HG03571 (cell line): ENCODE results near the gene SCGB1C1.
"Not testable (repeated sequence)": the region's sequence is repeated elsewhere in the genome, so short reads cannot be mapped to it uniquely, and the experiment has no call there.

Experiments used
- ATAC-seq: cut with Tn5 transposase; IDR thresholded peaks from one replicate; pipeline ENCODE4 v1.9.1; 2021; ENCODE audit not compliant: unreplicated experiment

The SCGB1C1 gene

GRCh38 chr11:236774-237767 is 44.2 kb downstream of the SCGB1C1 start, which contains the start of gene PSMD13:
PSMD13 (plus strand) TSS chr11:236976; CDS start chr11:237050, 74 bp downstream.
- peak; percentile 73 for ATAC-seq

GRCh38 chr11:238346-238745 is 45.5 kb downstream of the SCGB1C1 start:
- not testable (repeated sequence) for ATAC-seq

- no peak for ATAC-seq
Observed at GRCh38 chr11:240315-240714, 47.4 kb downstream of the SCGB1C1 start.

GRCh38 chr11:241634-242033 is 48.8 kb downstream of the SCGB1C1 start:
- no peak for ATAC-seq
